CD14-positive monocyte (primary cell): ENCODE results near the gene KRT79. TPM values are rescaled to one million over a fixed set of nuclear protein-coding genes. Genes with fewer than 3 reads are reported as not detected.

ENCODE experiments used
- DNase-seq, 3 donors: peaks; one replicate each; pipeline ENCODE4 v3.0.0-alpha.2; 2011 to 2022
- H2AFZ ChIP-seq: 2 replicates; pipeline ENCODE4 v1.6.0; 2012; ENCODE audit warnings: mild to moderate bottlenecking, low read depth, low read length, inconsistent platforms; ENCODE audit not compliant: insufficient read depth, poor library complexity, severe bottlenecking
- H3K27ac ChIP-seq, 2 donors: 1 replicate in 1 of 2; 2 replicates in 1 of 2; pipeline ENCODE4 v1.5.1; 2012 to 2013; ENCODE audit warnings: low read length in 2 of 2, control low read depth in 1 of 2, inconsistent platforms in 1 of 2, low read depth in 1 of 2, mild to moderate bottlenecking in 1 of 2
- H3K27me3 ChIP-seq, 2 donors: one replicate each; pipeline versions ENCODE4 v1.6.0 to v1.6.1; 2011 to 2013; ENCODE audit warnings: low read length in 2 of 2; ENCODE audit not compliant: control insufficient read depth in 2 of 2, insufficient read depth in 2 of 2
- H3K36me3 ChIP-seq, 2 donors: replicated peaks in 1 of 2; 1 replicate in 1 of 2; 2 replicates in 1 of 2; pipeline versions ENCODE4 v1.5.1 to v1.6.1; 2012 to 2013; ENCODE audit warnings: low read length in 2 of 2, control low read depth in 1 of 2, inconsistent platforms in 1 of 2, mild to moderate bottlenecking in 1 of 2; ENCODE audit not compliant: insufficient read depth in 2 of 2, control insufficient read depth in 1 of 2
- H3K4me1 ChIP-seq, 2 donors: 1 replicate in 1 of 2; 2 replicates in 1 of 2; pipeline versions ENCODE4 v1.5.1 to v1.6.1; 2012 to 2013; ENCODE audit warnings: low read length in 2 of 2, control low read depth in 1 of 2, inconsistent platforms in 1 of 2, mild to moderate bottlenecking in 1 of 2, moderate library complexity in 1 of 2; ENCODE audit not compliant: insufficient read depth in 2 of 2, control insufficient read depth in 1 of 2
- H3K4me2 ChIP-seq: replicated peaks from 2 replicates; pipeline ENCODE3; 2012; ENCODE audit warnings: low read length, moderate library complexity, mild to moderate bottlenecking; ENCODE audit not compliant: poor library complexity, severe bottlenecking; ENCODE audit errors: extremely low read depth
- H3K4me3 ChIP-seq, 3 experiments: fragments of 200-600 bp in 1 of 3; sonication (generic) in 1 of 3; replicated peaks in 1 of 3; 1 replicate in 2 of 3; 2 replicates in 1 of 3; pipeline ENCODE4 v1.5.1; 2011 to 2013; ENCODE audit warnings: low read length in 3 of 3, mild to moderate bottlenecking in 3 of 3, control low read depth in 2 of 3, low read depth in 2 of 3, inconsistent platforms in 1 of 3, moderate library complexity in 1 of 3
- H3K79me2 ChIP-seq: 2 replicates; pipeline ENCODE4 v1.6.0; 2012; ENCODE audit warnings: mild to moderate bottlenecking, control low read depth, inconsistent platforms, low read length, moderate library complexity; ENCODE audit not compliant: insufficient read depth
- H3K9ac ChIP-seq: 2 replicates; pipeline ENCODE4 v1.6.0; 2017; ENCODE audit warnings: low read length, mild to moderate bottlenecking; ENCODE audit not compliant: insufficient read depth, poor library complexity, severe bottlenecking
- H3K9me3 ChIP-seq, 2 donors: replicated peaks in 1 of 2; 1 replicate in 1 of 2; 2 replicates in 1 of 2; pipeline versions ENCODE4 v1.5.1 to v1.6.1; 2012 to 2013; ENCODE audit warnings: low read length in 2 of 2, control low read depth in 1 of 2; ENCODE audit not compliant: control insufficient read depth in 1 of 2, insufficient read depth in 1 of 2
- H4K20me1 ChIP-seq: 2 replicates; pipeline ENCODE4 v1.6.0; 2012; ENCODE audit warnings: mild to moderate bottlenecking, low read length, control low read depth, moderate library complexity; ENCODE audit not compliant: insufficient read depth
- H3K27ac Mint-ChIP-seq, 7 donors: one replicate each; pipeline ENCODE4 v1.8.0; 2020; ENCODE audit warnings: mild to moderate bottlenecking in 7 of 7, mixed read lengths in 7 of 7, moderate library complexity in 6 of 7, inconsistent platforms in 2 of 7
- H3K27me3 Mint-ChIP-seq, 3 donors: one replicate each; pipeline ENCODE4 v1.8.0; 2021 to 2022; ENCODE audit warnings: low read depth in 3 of 3, mild to moderate bottlenecking in 3 of 3, mixed read lengths in 3 of 3, moderate library complexity in 3 of 3, inconsistent platforms in 1 of 3
- H3K36me3 Mint-ChIP-seq, 2 donors: one replicate each; pipeline ENCODE4 v1.8.0; 2020; ENCODE audit warnings: mixed read lengths in 2 of 2, inconsistent platforms in 1 of 2, mild to moderate bottlenecking in 1 of 2
- H3K4me1 Mint-ChIP-seq: one replicate; pipeline ENCODE4 v1.8.0; 2020; ENCODE audit warnings: mild to moderate bottlenecking, mixed read lengths
- H3K4me3 Mint-ChIP-seq, 2 donors: one replicate each; pipeline ENCODE4 v1.8.0; 2020; ENCODE audit warnings: mild to moderate bottlenecking in 2 of 2, mixed read lengths in 2 of 2, moderate library complexity in 1 of 2
- H3K9me3 Mint-ChIP-seq, 7 donors: one replicate each; pipeline ENCODE4 v1.8.0; 2020 to 2022; ENCODE audit warnings: mixed read lengths in 7 of 7, mild to moderate bottlenecking in 6 of 7, moderate library complexity in 6 of 7, inconsistent platforms in 2 of 7
- WGBS: methylation state at CpG from one replicate; pipeline ENCODE4 v1.1.5; 2013; ENCODE audit warnings: missing lambda C conversion rate; ENCODE audit not compliant: insufficient coverage; 5-methylcytosine and 5-hydroxymethylcytosine counted together
- intact Hi-C, 2 donors: fragments of 100-400 bp; cut with micrococcal nuclease; formaldehyde crosslinking; loops; one replicate each; pipeline versions ENCODE4 v1.15.0 to v1.15.1; 2023
- polyA plus RNA-seq, 3 donors: library from polyadenylated mRNA; depleted of rRNA in 1 of 3; unstranded in 2 of 3; stranded (reverse) in 1 of 3; fragments of 300-500 nt in 2 of 3; fragments of >200 nt in 1 of 3; fragmentation: Illumina TruSeq in 2 of 3; gene quantifications; 1 replicate in 2 of 3; 2 replicates in 1 of 3; pipeline ENCODE4 v1.2.3, GENCODE V29; 2012 to 2021
- TF ChIP-seq, protein P1 (sequence below): fragments of 200-600 bp; IDR thresholded peaks from one replicate; pipeline ENCODE4 v1.8.0; 2022; ENCODE audit warnings: antibody characterized with exemption, mild to moderate bottlenecking

Gene KRT79
- polyA plus RNA-seq, 3 donors, result not detected

DNA sequence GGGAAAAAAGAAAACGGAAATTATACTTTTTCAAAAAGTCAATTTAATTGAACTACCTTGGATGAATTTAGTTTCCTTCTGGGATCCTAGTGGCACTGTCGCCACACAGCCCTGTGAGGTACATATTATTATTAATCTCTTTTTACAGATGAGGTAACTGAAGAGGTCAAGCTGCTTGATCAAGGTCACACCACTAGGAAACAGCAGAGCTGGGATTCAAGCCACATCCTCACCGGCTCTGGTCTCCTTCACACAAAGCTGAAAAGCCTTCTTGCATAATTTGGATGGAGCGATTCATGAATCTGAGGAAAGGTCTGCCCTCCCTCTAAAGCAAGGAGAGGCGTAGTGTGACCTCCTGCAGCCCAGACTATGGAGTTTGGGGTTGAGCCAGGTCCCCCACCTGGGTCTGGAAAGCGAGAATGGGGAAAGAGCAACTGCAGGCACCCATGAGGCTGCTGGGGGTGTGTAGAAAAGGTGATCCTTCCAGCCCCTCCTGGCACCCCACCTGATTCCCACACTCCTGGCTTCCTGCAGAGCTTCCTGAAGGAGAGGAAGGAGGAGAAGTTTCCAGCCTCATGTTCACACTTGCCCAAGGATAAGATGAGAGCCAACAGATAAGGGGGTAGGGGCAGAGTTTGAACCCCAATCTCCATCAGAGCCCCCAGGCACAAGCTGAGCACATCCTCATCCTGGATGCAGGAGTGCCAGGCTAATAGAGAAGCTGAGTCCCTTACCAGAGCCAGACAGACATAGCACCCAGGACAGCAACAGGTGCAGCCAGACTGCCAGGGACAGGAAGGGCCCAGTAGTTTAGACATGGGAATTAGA lies 3.9 kb upstream of the KRT79 start:
- no peak for DNase-seq
- WGBS, result 90% methylated on average over 2 of the region's 6 CpGs
- H3K4me3 Mint-ChIP-seq, result no peak overlapping the region

DNA sequence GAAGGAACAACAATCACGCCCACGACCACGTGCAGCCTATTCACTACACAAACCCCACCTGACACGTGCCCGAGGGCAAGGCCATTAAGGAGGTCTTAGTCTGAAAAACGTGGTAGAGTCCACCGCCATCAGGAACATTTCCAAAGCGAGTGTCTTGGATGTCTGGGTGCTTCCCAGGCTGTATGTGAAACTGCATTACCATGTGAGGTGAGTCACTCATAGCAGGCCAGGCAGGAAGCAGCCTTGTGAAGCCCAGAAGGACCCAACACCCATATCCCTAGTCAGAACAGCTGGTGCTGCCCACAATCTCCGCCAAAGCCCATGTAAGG lies 3.3 kb upstream of the KRT79 start:
- Histone ChIP-seq H3K36me3 (no peaks in the 10 kb centered on the region), H2AFZ (no peak overlapping the region), H4K20me1 (no peaks in the 10 kb centered on the region), H3K4me3 (no peak overlapping the region), H3K79me2 (no peaks in the 10 kb centered on the region), H3K4me1 (no peaks in the 10 kb centered on the region), H3K27me3 (no peaks in the 10 kb centered on the region), H3K4me2 (no peak overlapping the region), H3K27ac (no peak overlapping the region), H3K9ac (no peak overlapping the region), H3K9me3 (no peaks in the 10 kb centered on the region)
- no peak overlapping the region for H3K4me3 Mint-ChIP-seq
- WGBS, result 73% methylated on average over 2 of the region's 9 CpGs
- peaks cover 0 to 2% (median 0%) of the 10 kb centered on the region in 7 donors for H3K9me3 Mint-ChIP-seq
- TF ChIP-seq, protein P1, sequence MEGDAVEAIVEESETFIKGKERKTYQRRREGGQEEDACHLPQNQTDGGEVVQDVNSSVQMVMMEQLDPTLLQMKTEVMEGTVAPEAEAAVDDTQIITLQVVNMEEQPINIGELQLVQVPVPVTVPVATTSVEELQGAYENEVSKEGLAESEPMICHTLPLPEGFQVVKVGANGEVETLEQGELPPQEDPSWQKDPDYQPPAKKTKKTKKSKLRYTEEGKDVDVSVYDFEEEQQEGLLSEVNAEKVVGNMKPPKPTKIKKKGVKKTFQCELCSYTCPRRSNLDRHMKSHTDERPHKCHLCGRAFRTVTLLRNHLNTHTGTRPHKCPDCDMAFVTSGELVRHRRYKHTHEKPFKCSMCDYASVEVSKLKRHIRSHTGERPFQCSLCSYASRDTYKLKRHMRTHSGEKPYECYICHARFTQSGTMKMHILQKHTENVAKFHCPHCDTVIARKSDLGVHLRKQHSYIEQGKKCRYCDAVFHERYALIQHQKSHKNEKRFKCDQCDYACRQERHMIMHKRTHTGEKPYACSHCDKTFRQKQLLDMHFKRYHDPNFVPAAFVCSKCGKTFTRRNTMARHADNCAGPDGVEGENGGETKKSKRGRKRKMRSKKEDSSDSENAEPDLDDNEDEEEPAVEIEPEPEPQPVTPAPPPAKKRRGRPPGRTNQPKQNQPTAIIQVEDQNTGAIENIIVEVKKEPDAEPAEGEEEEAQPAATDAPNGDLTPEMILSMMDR, result no peak
- H3K4me1 Mint-ChIP-seq, result peaks cover 9% of the 10 kb centered on the region
- intact Hi-C loops, result no loop called here
- H3K27ac Mint-ChIP-seq, result no peak overlapping the region
- peaks cover 4 to 11% (median 6%) of the 10 kb centered on the region in 3 donors for H3K27me3 Mint-ChIP-seq
- no peaks in the 10 kb centered on the region for H3K36me3 Mint-ChIP-seq
- DNase-seq, result no peak

More for the DNA sequence above, 3.9 kb upstream of the KRT79 start:
- Histone ChIP-seq H3K9me3 (no peaks in the 10 kb centered on the region), H3K4me2 (no peak overlapping the region), H2AFZ (no peak overlapping the region), H3K27me3 (no peaks in the 10 kb centered on the region), H3K4me1 (no peaks in the 10 kb centered on the region), H3K36me3 (no peaks in the 10 kb centered on the region), H4K20me1 (no peaks in the 10 kb centered on the region), H3K9ac (no peak overlapping the region), H3K4me3 (no peak overlapping the region), H3K27ac (no peak overlapping the region), H3K79me2 (no peaks in the 10 kb centered on the region)
- H3K9me3 Mint-ChIP-seq, result peaks cover 0 to 2% (median 0%) of the 10 kb centered on the region in 7 donors
- peaks cover 2 to 11% (median 4%) of the 10 kb centered on the region in 3 donors for H3K27me3 Mint-ChIP-seq
- no peaks in the 10 kb centered on the region for H3K36me3 Mint-ChIP-seq
- H3K4me1 Mint-ChIP-seq, result peaks cover 9% of the 10 kb centered on the region
- peak overlapping the region in 1 of 7 donors; percentile 4 for H3K27ac Mint-ChIP-seq
- TF ChIP-seq, protein P1, result no peak
- intact Hi-C loops, result no loop called here
